HG03342 (cell line): ENCODE data around the gene CDC45.

Experiments used
- ATAC-seq: cut with Tn5 transposase; IDR thresholded peaks from one replicate; pipeline ENCODE4 v1.9.1; 2021; ENCODE audit warnings: mild to moderate bottlenecking, moderate library complexity; ENCODE audit not compliant: unreplicated experiment

CDC45 gene

GRCh38 chr22:19553201-19553600, 73.5 kb downstream of the CDC45 start:
- no peak for ATAC-seq

GRCh38 chr22:19554834-19555404, 75.2 kb downstream of the CDC45 start:
- no peak for ATAC-seq

- no peak for ATAC-seq
Observed at GRCh38 chr22:19555651-19556050, 75.9 kb downstream of the CDC45 start.

GRCh38 chr22:19556963-19557545, 77.3 kb downstream of the CDC45 start:
- no peak for ATAC-seq

- ATAC-seq = no peak
Observed at GRCh38 chr22:19559324-19559811, 79.6 kb downstream of the CDC45 start.

GRCh38 chr22:19559956-19560355, 80.2 kb downstream of the CDC45 start:
- ATAC-seq = no peak

GRCh38 chr22:19565382-19566278, 85.9 kb downstream of the CDC45 start:
- no peak for ATAC-seq

- no peak for ATAC-seq
Observed at GRCh38 chr22:19566279-19567156, 86.8 kb downstream of the CDC45 start.

- ATAC-seq = no peak
Observed at GRCh38 chr22:19567157-19568009, 87.7 kb downstream of the CDC45 start.

GRCh38 chr22:19568337-19569275, 88.9 kb downstream of the CDC45 start:
- no peak for ATAC-seq

GRCh38 chr22:19569276-19569640, 89.5 kb downstream of the CDC45 start:
- ATAC-seq = no peak

- ATAC-seq = no peak
Observed at GRCh38 chr22:19569976-19570375, 90.3 kb downstream of the CDC45 start.
